ENCODE results near the gene ZNF784. TPM values are rescaled to one million over a fixed set of nuclear protein-coding genes. Genes with fewer than 3 reads are reported as not detected.

The ZNF784 gene
- total and polyA plus RNA-seq, 7 donors, result 2.8 to 9.1 (median 7.2) TPM

DNA sequence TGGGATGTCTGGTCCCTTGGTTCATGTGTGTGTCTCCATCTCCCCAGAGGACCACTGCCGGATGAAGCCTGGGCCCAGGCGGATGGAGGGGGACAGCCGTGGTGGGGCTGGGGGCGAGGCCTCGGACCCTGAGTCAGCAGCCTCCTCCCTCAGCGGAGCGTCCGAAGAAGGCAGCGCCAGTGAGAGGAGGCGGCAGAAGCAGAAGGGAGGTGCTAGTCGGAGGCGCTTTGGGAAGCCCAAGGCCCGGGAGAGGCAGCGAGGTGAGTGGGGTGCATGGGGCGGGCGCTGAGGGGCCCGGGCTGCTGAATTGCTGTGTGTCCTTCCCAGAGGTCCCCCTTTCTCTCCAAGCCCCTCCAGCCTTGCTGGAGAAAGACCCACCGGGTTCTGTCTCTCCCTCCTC lies 26.9 kb upstream of the ZNF784 start:
- no peak overlapping the region for H3K4me3 ChIP-seq
- peaks cover 0 to 49% (median 43%) of the 10 kb centered on the region in 4 donors for H3K4me1 ChIP-seq
- no peak overlapping the region for H3K27ac ChIP-seq
- intact Hi-C loops (cut with DNase I), result loop anchor here (10.0 kb wide), 1 partner anchor 536 kb away; the partner anchor contains the start of gene PPP1R12C
- no peak for TF ChIP-seq POLR2AphosphoS5 (IDR thresholded peaks at IDR 0.05)
- TF ChIP-seq, protein P1, sequence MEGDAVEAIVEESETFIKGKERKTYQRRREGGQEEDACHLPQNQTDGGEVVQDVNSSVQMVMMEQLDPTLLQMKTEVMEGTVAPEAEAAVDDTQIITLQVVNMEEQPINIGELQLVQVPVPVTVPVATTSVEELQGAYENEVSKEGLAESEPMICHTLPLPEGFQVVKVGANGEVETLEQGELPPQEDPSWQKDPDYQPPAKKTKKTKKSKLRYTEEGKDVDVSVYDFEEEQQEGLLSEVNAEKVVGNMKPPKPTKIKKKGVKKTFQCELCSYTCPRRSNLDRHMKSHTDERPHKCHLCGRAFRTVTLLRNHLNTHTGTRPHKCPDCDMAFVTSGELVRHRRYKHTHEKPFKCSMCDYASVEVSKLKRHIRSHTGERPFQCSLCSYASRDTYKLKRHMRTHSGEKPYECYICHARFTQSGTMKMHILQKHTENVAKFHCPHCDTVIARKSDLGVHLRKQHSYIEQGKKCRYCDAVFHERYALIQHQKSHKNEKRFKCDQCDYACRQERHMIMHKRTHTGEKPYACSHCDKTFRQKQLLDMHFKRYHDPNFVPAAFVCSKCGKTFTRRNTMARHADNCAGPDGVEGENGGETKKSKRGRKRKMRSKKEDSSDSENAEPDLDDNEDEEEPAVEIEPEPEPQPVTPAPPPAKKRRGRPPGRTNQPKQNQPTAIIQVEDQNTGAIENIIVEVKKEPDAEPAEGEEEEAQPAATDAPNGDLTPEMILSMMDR (IDR thresholded peaks at IDR 0.05), result no peak
- no peak for TF ChIP-seq EP300 (IDR thresholded peaks at IDR 0.05)
- no peak for TF ChIP-seq POLR2A (IDR thresholded peaks at IDR 0.05)
- H3K9me3 ChIP-seq, result no peaks in the 10 kb centered on the region
- no peaks in the 10 kb centered on the region for H3K27me3 ChIP-seq
- DNase-seq, result no peak
- WGBS, 2 donors, result 84 to 93% methylated on average over 18 of the region's 18 CpGs
- peaks cover 0 to 9% (median 4%) of the 10 kb centered on the region in 4 donors for H3K36me3 ChIP-seq

DNA sequence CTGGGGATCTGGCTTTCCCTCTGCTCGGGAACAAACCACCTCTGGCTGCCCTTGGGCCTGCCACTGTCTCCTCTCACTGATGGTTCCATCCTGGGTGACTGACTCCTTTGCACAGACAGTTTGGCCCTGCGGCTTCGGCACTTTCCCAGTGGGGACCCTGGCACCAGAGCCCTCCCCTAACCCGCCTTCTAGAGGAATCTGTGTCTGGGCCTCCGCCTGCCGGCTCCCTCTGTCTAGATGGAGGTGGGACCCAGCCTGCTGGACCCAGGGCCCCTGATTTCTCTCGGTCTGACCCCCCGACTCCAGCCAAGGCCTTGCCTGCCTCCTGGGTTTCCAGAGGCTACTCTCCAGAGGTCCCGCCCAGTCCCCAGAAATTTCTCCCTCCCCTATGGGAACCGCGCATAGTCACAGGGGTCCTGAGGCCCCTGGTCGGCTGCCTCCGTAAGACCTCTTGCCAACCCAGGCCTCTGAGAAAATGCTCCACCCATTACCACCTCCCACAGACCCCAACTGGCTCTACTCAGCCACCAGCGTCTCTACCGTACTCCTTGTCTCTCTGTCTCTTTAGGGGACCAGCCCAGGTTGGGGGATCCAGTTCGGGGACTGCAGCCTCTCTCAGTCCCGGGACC lies 26.4 kb upstream of the ZNF784 start:
- intact Hi-C loops (cut with DNase I), result loop anchor here (10.0 kb wide), 1 partner anchor 536 kb away; the partner anchor contains the start of gene PPP1R12C

DNA sequence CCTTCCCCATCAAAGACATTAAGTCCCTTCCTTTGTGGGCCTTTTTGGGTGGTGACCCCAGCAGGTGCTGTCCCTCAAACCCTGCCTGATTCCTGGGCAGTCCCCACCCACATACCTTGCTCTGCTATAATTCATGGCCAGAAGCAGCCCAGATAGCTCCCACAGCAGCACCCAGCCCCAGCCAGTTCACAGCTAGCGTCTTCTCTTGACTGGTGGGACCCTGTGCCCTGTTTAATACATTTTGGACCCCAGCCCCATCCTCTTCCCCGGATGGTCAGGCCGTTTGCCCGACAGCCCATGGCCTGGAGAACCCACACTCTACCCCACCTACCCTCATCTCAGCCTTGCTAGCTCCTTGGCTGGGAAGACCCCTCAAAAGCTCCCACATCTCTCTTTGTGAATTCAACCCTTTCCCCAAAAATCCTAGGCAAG lies 25.8 kb upstream of the ZNF784 start:
- WGBS, 2 donors, result 90 to 91% methylated on average over 4 of the region's 4 CpGs
- TF ChIP-seq POLR2AphosphoS5 (IDR thresholded peaks at IDR 0.05), result no peak
- no peak for TF ChIP-seq POLR2A (IDR thresholded peaks at IDR 0.05)
- TF ChIP-seq, protein P1 (IDR thresholded peaks at IDR 0.05), result no peak
- no peak for TF ChIP-seq EP300 (IDR thresholded peaks at IDR 0.05)
- Histone ChIP-seq H3K4me1 (peaks cover 0 to 45% (median 37%) of the 10 kb centered on the region in 4 donors), H3K36me3 (peaks cover 0 to 20% (median 5%) of the 10 kb centered on the region in 4 donors), H3K9me3 (no peaks in the 10 kb centered on the region), H3K27me3 (no peaks in the 10 kb centered on the region), H3K4me3 (no peak overlapping the region), H3K27ac (peak overlapping the region in 1 of 4 donors; percentile 94)
- DNase-seq, result no peak
- intact Hi-C loops (cut with DNase I), result loop anchor here (10.0 kb wide), 1 partner anchor 535 kb away; the partner anchor contains the start of gene PPP1R12C

More for the DNA sequence above, 26.4 kb upstream of the ZNF784 start:
- Histone ChIP-seq H3K36me3 (peaks cover 0 to 14% (median 4%) of the 10 kb centered on the region in 4 donors), H3K4me3 (no peak overlapping the region), H3K9me3 (no peaks in the 10 kb centered on the region), H3K27ac (no peak overlapping the region), H3K27me3 (no peaks in the 10 kb centered on the region), H3K4me1 (peaks cover 0 to 44% (median 38%) of the 10 kb centered on the region in 4 donors)
- 94 to 95% methylated on average over 17 of the region's 17 CpGs for WGBS, 2 donors
- DNase-seq, result no peak
- TF ChIP-seq EP300 (IDR thresholded peaks at IDR 0.05), result no peak

DNA sequence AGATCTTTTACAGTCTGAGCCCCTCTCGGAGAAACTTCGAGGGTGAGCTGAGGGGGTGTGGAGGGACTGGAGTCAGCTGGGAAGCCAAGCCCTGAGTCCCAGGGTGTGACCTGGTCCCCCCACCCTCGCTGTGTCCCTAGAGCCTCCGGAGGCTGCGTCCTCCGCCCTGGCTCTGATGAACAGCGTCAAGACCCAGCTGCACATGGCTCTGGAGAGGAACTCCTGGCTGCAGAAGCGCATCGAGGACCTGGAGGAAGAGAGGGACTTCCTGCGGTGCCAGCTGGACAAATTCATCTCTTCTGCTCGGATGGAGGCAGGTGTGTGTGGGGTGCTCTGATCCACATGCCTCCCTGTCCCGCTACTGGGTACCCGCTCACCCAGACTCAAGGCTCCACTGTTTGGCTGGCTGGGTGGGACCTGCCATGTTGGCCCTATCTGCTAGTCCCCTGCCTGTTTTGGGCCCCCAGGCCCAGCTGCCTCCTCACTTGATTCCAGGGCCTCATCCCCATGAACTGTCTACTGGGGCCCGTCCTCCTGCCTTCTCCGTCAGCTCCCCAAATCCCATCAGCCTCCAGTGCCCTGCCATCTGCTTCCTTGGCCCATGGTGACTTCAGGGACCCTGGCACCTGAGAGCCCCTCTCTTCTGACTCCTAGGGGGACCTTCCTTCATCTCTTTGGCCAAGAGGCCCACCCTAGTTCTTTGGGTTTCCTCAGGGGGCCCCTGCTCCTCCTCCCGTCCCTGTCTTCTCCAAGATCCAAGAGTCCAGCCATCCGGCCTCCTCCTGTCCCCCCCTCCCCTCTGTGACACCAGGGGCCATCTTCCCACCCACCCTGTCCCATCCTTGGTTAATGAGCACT lies 25.1 kb upstream of the ZNF784 start:
- Histone ChIP-seq H3K9me3 (no peaks in the 10 kb centered on the region), H3K27me3 (no peaks in the 10 kb centered on the region), H3K27ac (peak overlapping the region; percentile 89 to 94 (median 92)), H3K4me1 (peaks cover 0 to 52% (median 43%) of the 10 kb centered on the region in 4 donors), H3K4me3 (peak overlapping the region; percentile 86 to 98 (median 90)), H3K36me3 (peaks cover 0 to 25% (median 6%) of the 10 kb centered on the region in 4 donors)
- no peak for DNase-seq
- intact Hi-C loops (cut with DNase I), result loop anchor here (10.0 kb wide), 1 partner anchor 535 kb away; the partner anchor contains the start of gene PPP1R12C
- TF ChIP-seq EP300 (IDR thresholded peaks at IDR 0.05), result no peak
- TF ChIP-seq POLR2A (IDR thresholded peaks at IDR 0.05), result no peak
- WGBS, 2 donors, result 84 to 89% methylated on average over 17 of the region's 17 CpGs

DNA sequence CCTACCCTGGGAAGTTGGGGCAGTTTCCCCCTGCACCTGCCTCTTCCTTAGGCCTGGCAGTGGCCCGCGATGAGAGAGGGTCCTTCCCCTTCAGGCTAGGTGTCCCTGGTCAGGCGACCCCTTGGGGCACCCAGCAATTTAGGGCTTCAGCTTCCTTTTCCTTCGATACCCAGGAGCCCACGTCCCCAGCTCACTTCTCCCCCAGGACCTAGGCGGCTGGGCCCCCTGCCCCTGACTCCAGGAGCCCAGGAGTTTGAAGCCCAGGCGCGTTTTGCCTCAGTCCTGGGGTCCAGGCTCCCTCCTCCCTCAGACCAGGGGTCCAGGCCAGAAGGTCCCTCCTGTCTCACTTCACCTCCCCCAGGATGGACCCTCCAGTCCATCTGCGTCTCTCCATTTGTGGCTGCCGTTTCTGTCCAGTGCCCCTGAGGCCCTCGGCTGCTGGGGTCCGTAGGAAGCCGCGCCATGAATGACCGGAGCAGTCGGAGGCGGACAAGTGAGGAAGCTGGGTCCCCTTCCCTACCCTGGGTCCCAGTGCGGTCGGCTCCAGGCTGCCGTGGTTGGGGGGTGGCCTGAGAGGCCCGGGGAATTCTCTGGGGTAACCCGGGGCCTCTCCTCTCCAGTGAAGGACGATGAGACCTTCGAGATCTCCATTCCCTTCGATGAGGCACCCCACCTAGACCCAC lies 24.4 kb upstream of the ZNF784 start:
- Histone ChIP-seq H3K9me3 (no peaks in the 10 kb centered on the region), H3K27me3 (no peaks in the 10 kb centered on the region), H3K36me3 (peaks cover 0 to 25% (median 6%) of the 10 kb centered on the region in 4 donors), H3K27ac (peak overlapping the region; percentile 89 to 94 (median 92)), H3K4me1 (peaks cover 0 to 59% (median 51%) of the 10 kb centered on the region in 4 donors), H3K4me3 (peak overlapping the region; percentile 86 to 98 (median 90))
- no peak for DNase-seq
- intact Hi-C loops (cut with DNase I), result no loop called here
- WGBS, 2 donors, result 41 to 54% methylated on average over 25 of the region's 25 CpGs
- TF ChIP-seq POLR2A (IDR thresholded peaks at IDR 0.05) (no peak), POLR2AphosphoS5 (IDR thresholded peaks at IDR 0.05) (no peak), EP300 (IDR thresholded peaks at IDR 0.05) (no peak)
